ENCODE data around the gene CRY2.
A peak's percentile ranks its signal among the peaks of the same experiment; 100 is the strongest.
"Not testable (repeated sequence)": the region's sequence is repeated elsewhere in the genome, so short reads cannot be mapped to it uniquely, and the experiment has no call there.

Gene CRY2

DNA sequence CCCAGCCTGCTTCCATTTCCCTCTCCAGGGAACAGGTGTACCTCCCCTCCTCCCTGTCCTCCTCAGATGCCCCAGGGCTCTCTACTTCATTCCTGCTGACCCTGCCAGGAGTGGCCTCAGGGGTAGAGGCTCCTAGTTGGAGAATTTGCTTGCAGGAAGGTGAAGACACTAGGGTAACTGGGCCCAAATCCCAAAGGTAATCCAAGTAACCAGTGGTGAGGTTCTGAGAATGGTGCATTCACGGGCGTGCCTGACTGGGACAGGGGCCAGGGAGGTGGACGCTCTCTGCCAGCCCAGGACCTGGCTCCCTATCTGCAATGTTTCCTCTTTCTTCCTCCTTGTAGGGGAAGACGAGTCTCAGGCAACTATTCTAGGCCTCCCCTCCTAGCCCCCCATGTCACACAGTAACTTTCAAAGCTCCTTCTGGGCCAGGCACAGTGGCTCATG is 39.5 kb upstream of the CRY2 start:
- peak overlapping the region; percentile 6 for H3K4me3 ChIP-seq (ENCODE audit: control insufficient read depth, low read depth, low read length)
- DNase-seq (ENCODE audit: low read depth) = no peak
- TF ChIP-seq, protein P1, sequence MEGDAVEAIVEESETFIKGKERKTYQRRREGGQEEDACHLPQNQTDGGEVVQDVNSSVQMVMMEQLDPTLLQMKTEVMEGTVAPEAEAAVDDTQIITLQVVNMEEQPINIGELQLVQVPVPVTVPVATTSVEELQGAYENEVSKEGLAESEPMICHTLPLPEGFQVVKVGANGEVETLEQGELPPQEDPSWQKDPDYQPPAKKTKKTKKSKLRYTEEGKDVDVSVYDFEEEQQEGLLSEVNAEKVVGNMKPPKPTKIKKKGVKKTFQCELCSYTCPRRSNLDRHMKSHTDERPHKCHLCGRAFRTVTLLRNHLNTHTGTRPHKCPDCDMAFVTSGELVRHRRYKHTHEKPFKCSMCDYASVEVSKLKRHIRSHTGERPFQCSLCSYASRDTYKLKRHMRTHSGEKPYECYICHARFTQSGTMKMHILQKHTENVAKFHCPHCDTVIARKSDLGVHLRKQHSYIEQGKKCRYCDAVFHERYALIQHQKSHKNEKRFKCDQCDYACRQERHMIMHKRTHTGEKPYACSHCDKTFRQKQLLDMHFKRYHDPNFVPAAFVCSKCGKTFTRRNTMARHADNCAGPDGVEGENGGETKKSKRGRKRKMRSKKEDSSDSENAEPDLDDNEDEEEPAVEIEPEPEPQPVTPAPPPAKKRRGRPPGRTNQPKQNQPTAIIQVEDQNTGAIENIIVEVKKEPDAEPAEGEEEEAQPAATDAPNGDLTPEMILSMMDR (conservative IDR thresholded peaks at IDR 0.05; ENCODE audit: control insufficient read depth, insufficient read depth, low read depth, low read length) = no peak

DNA sequence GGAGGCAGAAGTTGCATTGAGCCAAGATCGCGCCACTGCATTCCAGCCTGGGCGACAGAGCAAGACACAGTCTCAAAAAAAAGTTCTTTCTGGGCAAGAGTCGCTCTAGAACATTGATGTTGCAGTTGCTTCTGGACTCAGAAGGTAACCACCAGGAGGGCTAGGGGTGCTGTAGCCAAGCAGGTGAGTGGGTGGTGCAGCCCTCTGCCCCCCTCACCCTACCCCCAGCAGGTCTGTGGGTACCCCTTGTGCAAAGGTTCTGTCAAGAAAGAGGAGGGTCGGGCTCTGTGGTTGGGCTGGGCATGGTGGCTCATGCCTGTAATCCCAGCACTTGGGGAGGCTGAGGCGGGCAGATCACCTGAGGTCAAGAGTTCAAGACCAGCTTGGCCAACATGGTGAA is 38.8 kb upstream of the CRY2 start:
- not testable (repeated sequence) for H3K4me3 ChIP-seq (ENCODE audit: control insufficient read depth, low read depth, low read length); DNase-seq (ENCODE audit: low read depth)

DNA sequence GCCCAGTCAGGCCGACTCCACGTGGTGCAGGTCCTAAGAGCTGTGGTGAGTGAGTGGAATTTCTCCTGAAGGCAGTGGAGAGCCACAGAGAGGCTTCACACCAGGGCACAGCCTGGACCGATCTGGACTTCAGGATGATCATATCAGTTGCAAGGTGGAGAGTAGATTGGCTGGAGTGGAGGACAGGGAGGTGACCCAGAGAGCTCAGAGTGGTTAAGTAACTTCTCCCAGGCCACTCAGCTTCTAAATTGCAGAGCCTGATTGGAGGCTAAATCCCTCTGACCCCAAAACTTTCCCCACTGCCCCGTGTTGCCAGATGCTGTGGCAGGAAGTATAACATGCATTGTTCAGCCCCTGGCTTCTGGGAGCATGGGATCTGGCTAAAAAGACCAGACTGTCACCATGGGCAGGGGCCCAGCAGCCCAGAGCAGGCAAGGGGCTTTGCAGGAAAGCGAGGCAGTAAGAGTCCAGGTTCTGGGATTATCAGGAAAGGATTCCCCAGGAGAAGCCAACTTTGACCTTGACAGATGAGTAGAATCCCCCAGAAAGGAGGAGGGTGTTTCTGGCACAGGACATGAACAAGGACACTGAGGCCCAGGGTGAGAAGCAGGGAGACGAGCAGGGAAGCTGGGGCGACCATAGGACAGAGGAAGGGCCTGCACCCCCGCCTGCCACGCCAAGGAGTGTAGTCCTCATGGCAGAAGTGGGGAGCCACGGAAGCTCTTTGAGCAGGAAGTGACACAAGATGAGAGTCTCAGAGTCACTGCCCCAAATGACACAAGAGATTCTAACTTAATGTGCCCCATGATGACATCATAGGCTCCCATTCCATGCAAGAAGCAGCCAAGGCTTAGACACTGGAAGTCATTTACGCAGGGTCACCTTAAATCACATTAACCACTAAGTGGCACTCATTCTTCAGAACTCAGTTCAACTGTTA is 37.5 kb upstream of the CRY2 start:
- DNase-seq (ENCODE audit: low read depth) = peak; percentile 29
- TF ChIP-seq, protein P1 (conservative IDR thresholded peaks at IDR 0.05; ENCODE audit: control insufficient read depth, insufficient read depth, low read depth, low read length) = no peak
- H3K4me3 ChIP-seq (ENCODE audit: control insufficient read depth, low read depth, low read length) = no peak overlapping the region

DNA sequence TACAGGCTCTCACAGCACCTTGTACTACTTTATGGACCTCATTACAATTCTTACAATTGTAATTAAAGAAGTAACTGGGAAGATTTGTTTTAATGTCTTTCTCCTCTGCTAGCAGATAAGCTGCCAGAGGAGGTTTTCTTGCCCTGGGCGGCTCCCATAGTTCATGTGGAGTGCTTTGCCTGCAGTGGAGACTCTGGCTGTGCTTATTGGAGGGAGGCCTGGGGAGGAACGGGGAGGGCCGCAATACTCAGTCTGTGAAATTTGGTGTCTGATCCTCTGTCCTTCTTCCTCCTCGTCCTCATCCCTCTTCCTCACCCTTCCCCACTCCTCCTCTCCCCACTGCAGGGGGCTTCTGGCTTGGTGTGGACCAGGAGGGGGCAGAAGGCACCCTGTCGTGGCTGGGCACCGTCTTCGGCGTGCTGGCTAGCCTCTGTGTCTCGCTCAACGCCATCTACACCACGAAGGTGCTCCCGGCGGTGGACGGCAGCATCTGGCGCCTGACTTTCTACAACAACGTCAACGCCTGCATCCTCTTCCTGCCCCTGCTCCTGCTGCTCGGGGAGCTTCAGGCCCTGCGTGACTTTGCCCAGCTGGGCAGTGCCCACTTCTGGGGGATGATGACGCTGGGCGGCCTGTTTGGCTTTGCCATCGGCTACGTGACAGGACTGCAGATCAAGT is 36.7 kb upstream of the CRY2 start:
- DNase-seq (ENCODE audit: low read depth) = no peak
- TF ChIP-seq, protein P1 (conservative IDR thresholded peaks at IDR 0.05; ENCODE audit: control insufficient read depth, insufficient read depth, low read depth, low read length) = no peak
- no peak overlapping the region for H3K4me3 ChIP-seq (ENCODE audit: control insufficient read depth, low read depth, low read length)

DNA sequence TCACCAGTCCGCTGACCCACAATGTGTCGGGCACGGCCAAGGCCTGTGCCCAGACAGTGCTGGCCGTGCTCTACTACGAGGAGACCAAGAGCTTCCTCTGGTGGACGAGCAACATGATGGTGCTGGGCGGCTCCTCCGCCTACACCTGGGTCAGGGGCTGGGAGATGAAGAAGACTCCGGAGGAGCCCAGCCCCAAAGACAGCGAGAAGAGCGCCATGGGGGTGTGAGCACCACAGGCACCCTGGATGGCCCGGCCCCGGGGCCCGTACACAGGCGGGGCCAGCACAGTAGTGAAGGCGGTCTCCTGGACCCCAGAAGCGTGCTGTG is 36.2 kb upstream of the CRY2 start:
- TF ChIP-seq, protein P1 (conservative IDR thresholded peaks at IDR 0.05; ENCODE audit: control insufficient read depth, insufficient read depth, low read depth, low read length) = no peak
- H3K4me3 ChIP-seq (ENCODE audit: control insufficient read depth, low read depth, low read length) = no peak overlapping the region
- DNase-seq (ENCODE audit: low read depth) = no peak

DNA sequence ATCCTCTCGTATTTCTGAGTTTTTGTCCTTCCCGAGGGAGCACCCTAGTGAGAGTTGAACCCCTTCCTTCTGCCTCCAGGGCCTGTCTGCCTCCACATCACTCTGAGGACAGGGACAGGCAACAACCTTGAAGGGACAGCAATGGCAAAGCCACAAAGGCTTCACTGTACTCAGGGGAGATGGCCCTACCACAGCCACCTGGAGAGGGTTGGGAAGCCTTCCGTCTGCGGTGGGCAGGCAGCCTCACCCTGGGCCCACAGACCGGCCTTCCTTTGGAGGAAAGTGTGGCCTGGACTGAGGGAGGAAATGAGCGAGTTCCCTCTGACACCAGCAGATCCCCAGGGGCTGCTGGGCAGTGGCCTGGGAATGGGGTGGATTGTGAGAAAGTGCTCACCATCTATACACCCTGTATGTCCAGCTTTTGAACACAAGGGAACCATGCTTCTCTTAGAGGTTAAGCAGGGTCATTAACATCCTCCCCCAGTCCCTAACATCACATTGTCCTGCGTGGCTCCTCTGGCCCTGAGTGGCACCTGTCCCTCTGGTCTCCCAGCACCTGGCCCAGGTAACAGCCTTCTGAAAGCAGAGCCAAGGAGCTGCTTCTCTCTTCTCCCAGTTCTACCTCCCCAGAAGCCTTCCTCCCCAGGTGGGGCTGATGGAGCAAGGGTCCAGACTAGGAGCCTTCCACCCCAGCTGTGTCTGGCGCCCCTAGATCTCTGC is 35.5 kb upstream of the CRY2 start:
- H3K4me3 ChIP-seq (ENCODE audit: control insufficient read depth, low read depth, low read length) = no peak overlapping the region
- DNase-seq (ENCODE audit: low read depth) = no peak

More for the DNA sequence above, 35.5 kb upstream of the CRY2 start:
- TF ChIP-seq, protein P1 (conservative IDR thresholded peaks at IDR 0.05; ENCODE audit: control insufficient read depth, insufficient read depth, low read depth, low read length) = no peak

Measured in fibroblast of mammary gland (primary cell).